Measurements from ENCODE around the gene TPCN2. TPM values are rescaled to one million over a fixed set of nuclear protein-coding genes. Genes with fewer than 3 reads are reported as not detected.
"Not testable (repeated sequence)": the region's sequence is repeated elsewhere in the genome, so short reads cannot be mapped to it uniquely, and the experiment has no call there.

The TPCN2 gene
- total RNA-seq, 1 donor from 2014 or later, result 14.2 TPM

DNA sequence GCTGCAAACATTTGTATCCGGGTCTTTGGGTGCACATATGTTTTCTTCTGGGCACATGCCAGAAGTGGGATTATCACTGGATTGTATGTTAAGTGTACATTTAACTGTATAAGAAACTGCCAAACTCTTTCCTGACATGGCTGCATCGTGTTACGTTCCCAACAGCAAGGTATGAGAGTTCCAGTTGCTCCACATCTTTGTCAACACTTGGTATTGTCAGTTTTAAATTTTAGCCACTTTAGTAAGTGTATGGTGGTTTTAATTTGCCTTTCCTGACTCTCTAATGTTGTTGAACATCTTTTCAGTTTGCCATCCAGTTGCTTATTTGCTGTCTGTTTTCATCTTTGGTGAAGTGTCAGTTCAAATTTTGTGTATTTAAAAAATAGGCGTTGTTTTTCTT is 84.5 kb downstream of the TPCN2 start:
- Mint-ChIP-seq H3K4me1 (peaks cover 20% of the 10 kb centered on the region), H3K4me3 (no peak overlapping the region), H3K27me3 (ENCODE audit: low read depth) (no peaks in the 10 kb centered on the region), H3K36me3 (ENCODE audit: low read depth) (peaks cover 7% of the 10 kb centered on the region), H3K9me3 (peaks cover 10% of the 10 kb centered on the region), H3K27ac (ENCODE audit: unreplicated experiment) (no peak overlapping the region)
- TF ChIP-seq, protein P1, sequence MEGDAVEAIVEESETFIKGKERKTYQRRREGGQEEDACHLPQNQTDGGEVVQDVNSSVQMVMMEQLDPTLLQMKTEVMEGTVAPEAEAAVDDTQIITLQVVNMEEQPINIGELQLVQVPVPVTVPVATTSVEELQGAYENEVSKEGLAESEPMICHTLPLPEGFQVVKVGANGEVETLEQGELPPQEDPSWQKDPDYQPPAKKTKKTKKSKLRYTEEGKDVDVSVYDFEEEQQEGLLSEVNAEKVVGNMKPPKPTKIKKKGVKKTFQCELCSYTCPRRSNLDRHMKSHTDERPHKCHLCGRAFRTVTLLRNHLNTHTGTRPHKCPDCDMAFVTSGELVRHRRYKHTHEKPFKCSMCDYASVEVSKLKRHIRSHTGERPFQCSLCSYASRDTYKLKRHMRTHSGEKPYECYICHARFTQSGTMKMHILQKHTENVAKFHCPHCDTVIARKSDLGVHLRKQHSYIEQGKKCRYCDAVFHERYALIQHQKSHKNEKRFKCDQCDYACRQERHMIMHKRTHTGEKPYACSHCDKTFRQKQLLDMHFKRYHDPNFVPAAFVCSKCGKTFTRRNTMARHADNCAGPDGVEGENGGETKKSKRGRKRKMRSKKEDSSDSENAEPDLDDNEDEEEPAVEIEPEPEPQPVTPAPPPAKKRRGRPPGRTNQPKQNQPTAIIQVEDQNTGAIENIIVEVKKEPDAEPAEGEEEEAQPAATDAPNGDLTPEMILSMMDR (conservative IDR thresholded peaks at IDR 0.05), result no peak
- DNase-seq (ENCODE audit: low read depth, low spot score), result no peak

DNA sequence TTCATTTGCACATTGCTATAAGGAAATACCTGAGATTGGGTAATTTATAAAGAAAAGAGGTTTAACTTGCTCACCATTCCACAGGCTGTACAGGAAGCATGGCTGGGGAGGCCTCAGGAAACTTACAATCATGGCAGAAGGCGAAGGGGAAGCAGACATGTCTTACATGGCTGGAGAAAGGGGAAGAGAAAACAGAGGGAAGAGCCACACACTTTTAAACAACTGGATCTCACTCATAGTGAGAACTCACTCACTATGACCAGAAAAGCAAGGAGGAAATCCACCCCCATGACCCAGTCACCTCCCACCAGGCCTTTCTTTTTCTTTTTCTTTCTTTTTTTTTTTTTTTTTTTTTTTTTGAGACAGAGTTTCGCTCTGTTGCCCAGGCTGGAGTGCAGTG is 85.5 kb downstream of the TPCN2 start:
- H3K36me3 Mint-ChIP-seq (ENCODE audit: low read depth); H3K9me3 Mint-ChIP-seq: not testable (repeated sequence)

DNA sequence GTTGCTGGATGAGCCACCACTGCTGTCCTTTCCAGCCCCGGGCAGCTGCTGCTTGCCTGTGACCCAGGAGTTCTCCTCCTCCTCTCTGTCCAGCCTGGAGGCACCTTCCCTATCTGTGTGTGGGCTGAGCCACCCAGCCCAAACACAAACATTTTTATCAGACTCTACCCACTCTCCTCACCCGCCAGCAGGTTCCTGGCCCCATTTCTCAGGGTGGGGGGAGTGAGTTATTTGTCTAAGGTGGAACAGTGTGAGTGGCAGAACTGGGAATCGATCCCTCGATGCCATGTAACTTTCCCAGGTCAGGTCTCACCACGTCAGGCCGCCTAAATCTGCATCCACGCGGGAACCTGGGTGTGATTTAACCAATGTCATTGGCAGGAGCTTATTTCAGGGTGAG is 86.2 kb downstream of the TPCN2 start:
- peaks cover 7% of the 10 kb centered on the region for H3K36me3 Mint-ChIP-seq (ENCODE audit: low read depth)
- peaks cover 5% of the 10 kb centered on the region for H3K9me3 Mint-ChIP-seq
- H3K27me3 Mint-ChIP-seq (ENCODE audit: low read depth), result no peaks in the 10 kb centered on the region
- no peak overlapping the region for H3K27ac Mint-ChIP-seq (ENCODE audit: unreplicated experiment)
- TF ChIP-seq, protein P1 (conservative IDR thresholded peaks at IDR 0.05), result no peak
- no peak for DNase-seq (ENCODE audit: low read depth, low spot score)
- no peak overlapping the region for H3K4me3 Mint-ChIP-seq
- peaks cover 25% of the 10 kb centered on the region for H3K4me1 Mint-ChIP-seq

More for the DNA sequence above, 85.5 kb downstream of the TPCN2 start:
- not testable (repeated sequence) for H3K27me3 Mint-ChIP-seq (ENCODE audit: low read depth); H3K4me3 Mint-ChIP-seq; H3K27ac Mint-ChIP-seq (ENCODE audit: unreplicated experiment); DNase-seq (ENCODE audit: low read depth, low spot score)
- H3K4me1 Mint-ChIP-seq, result peaks cover 25% of the 10 kb centered on the region

DNA sequence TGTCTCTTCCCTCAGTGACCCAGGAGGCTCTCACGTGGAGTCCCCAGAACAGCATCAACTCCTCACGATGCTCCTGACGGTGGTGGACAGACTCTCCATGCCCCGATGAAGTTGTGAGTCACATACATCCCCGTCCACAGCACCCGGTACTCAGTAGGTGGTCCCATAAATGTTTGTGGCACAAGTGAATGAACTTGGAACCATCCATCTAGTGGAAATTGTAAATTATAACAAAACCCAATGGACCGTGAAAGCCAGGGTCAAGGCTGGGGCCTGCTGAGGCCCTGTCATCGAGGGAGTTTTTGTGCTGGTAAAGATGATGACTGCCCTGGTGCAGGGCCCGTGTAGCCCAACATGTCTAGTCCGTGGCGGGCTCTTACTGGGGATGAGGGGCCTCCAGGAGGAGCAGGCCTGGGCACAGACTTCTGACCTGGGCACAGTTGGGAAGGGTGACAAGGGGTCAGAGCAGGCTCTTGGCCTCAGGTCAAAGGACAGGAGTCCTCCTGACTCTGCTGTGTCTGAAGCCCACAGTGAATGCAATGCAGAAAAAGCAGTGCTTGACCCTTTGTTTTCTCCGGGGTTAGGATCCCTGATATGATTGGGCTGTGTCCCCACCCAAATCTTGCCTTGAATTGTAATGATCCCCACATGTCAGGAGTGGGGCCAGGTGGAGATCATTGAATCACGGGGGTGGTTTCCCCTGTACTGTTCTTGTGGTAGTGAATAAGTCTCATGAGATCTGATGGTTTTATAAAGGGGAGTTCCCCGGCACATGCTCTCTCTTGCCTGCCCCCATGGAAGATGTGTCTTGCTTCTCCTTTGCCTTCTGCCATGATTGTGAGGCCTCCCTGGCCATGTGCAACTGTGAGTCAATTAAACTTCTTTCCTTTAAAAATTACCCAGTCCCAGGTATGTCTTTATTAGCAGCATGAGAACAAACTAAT is 87.0 kb downstream of the TPCN2 start:
- Mint-ChIP-seq H3K27ac (ENCODE audit: unreplicated experiment) (no peak overlapping the region), H3K4me3 (no peak overlapping the region), H3K36me3 (ENCODE audit: low read depth) (peaks cover 7% of the 10 kb centered on the region), H3K9me3 (peaks cover 5% of the 10 kb centered on the region), H3K4me1 (peaks cover 25% of the 10 kb centered on the region), H3K27me3 (ENCODE audit: low read depth) (no peaks in the 10 kb centered on the region)
- TF ChIP-seq, protein P1 (conservative IDR thresholded peaks at IDR 0.05), result no peak
- DNase-seq (ENCODE audit: low read depth, low spot score), result no peak

DNA sequence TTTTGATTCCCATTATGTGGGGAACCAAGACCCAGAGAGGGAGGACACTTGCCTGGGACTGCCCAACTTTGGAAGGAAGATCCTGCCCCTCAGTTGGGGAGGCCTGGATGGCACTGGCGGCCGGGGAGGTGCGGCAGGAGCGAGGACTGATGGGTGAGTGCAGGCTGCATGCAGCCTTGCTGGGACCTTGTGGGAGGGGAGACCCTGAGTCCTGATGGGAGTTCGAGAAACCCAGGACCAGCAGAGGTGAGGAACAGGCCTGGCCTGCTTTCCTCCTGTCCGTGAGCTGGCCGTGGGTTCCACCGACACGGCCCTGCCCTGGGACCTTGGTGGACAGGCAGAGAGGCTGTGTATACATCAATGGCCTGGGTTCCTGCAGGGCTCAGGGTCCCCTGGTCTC is 87.7 kb downstream of the TPCN2 start:
- TF ChIP-seq, protein P1 (conservative IDR thresholded peaks at IDR 0.05), result no peak
- H3K36me3 Mint-ChIP-seq (ENCODE audit: low read depth), result peaks cover 7% of the 10 kb centered on the region
- H3K27ac Mint-ChIP-seq (ENCODE audit: unreplicated experiment), result no peak overlapping the region
- H3K9me3 Mint-ChIP-seq, result peaks cover 5% of the 10 kb centered on the region
- peaks cover 25% of the 10 kb centered on the region for H3K4me1 Mint-ChIP-seq
- no peaks in the 10 kb centered on the region for H3K27me3 Mint-ChIP-seq (ENCODE audit: low read depth)
- no peak for DNase-seq (ENCODE audit: low read depth, low spot score)
- H3K4me3 Mint-ChIP-seq, result no peak overlapping the region

Data from neural crest cell (in vitro differentiated cells).